SK-N-SH (cell line): Measurements from ENCODE around the gene NRIP3. TPM values are rescaled to one million over a fixed set of nuclear protein-coding genes. Genes with fewer than 3 reads are reported as not detected.

Experiments
- CTCF ChIA-PET: fragments of 300-600, 350-600 bp; formaldehyde crosslinking; extraction: SDS; loops from one replicate; lab custom pipeline; 2021; lab: Yijun Ruan, JAX
- POLR2A ChIA-PET: fragments of 350-600 bp; sonication (Branson Sonifier 250); formaldehyde crosslinking; extraction: SDS; loops from one replicate; lab custom pipeline; 2020; ENCODE audit warnings: antibody characterized with exemption, inconsistent platforms; lab: Yijun Ruan, JAX
- DNase-seq: peaks from one replicate; pipeline ENCODE4 v3.0.0; 2012
- H2AFZ ChIP-seq: fragments of 200-600 bp; sonication (generic); 2 replicates; pipeline ENCODE4 v1.8.1; 2016; ENCODE audit warnings: antibody characterized with exemption, mild to moderate bottlenecking, low read depth
- H3F3A ChIP-seq: fragments of 200-600 bp; sonication (generic); replicated peaks from 2 replicates; pipeline ENCODE3; 2016; ENCODE audit warnings: antibody characterized with exemption, mild to moderate bottlenecking; ENCODE audit not compliant: insufficient read depth
- H3K27ac ChIP-seq, 2 experiments: fragments of 200-500 bp in 1 of 2; fragments of 200-600 bp in 1 of 2; sonication (Bioruptor generic) in 1 of 2; sonication (generic), shearing (Covaris generic) in 1 of 2; 2 replicates each; pipeline versions ENCODE4 v1.5.1 to v1.6.1; 2014 to 2016; ENCODE audit warnings: low read depth in 2 of 2, inconsistent platforms in 1 of 2, low read length in 1 of 2, mild to moderate bottlenecking in 1 of 2, mixed read lengths in 1 of 2
- H3K27me3 ChIP-seq: fragments of 200-600 bp; sonication (generic), shearing (Covaris generic); 2 replicates; pipeline ENCODE4 v1.6.1; 2016; ENCODE audit warnings: mixed run types; ENCODE audit not compliant: insufficient read depth
- H3K36me3 ChIP-seq, 2 experiments: fragments of 200-500 bp in 1 of 2; fragments of 200-600 bp in 1 of 2; sonication (Bioruptor generic) in 1 of 2; sonication (generic) in 1 of 2; replicated peaks in 1 of 2; 2 replicates each; pipeline versions ENCODE3 to v1.5.1; 2014 to 2016; ENCODE audit warnings: low read length in 1 of 2, mild to moderate bottlenecking in 1 of 2; ENCODE audit not compliant: insufficient read depth in 2 of 2, control insufficient read depth in 1 of 2
- H3K4me1 ChIP-seq, 2 experiments: fragments of 200-500 bp in 1 of 2; fragments of 200-600 bp in 1 of 2; sonication (Bioruptor generic) in 1 of 2; sonication (generic), shearing (Covaris generic) in 1 of 2; 2 replicates each; pipeline versions ENCODE4 v1.5.1 to v1.6.1; 2014 to 2016; ENCODE audit warnings: low read depth in 1 of 2, low read length in 1 of 2, mixed run types in 1 of 2; ENCODE audit not compliant: insufficient read depth in 2 of 2, control insufficient read depth in 1 of 2
- H3K4me2 ChIP-seq: fragments of 200-600 bp; sonication (generic), shearing (Covaris generic); 2 replicates; pipeline ENCODE4 v1.6.1; 2017; ENCODE audit warnings: mixed run types
- H3K4me3 ChIP-seq, 2 experiments: fragments of 200-500 bp in 1 of 2; fragments of 200-600 bp in 1 of 2; sonication (Bioruptor generic) in 1 of 2; sonication (generic), shearing (Covaris generic) in 1 of 2; 2 replicates each; pipeline versions ENCODE4 v1.5.1 to v1.8.1; 2014 to 2016; ENCODE audit warnings: low read depth in 2 of 2, inconsistent platforms in 1 of 2, low read length in 1 of 2, mild to moderate bottlenecking in 1 of 2, mixed read lengths in 1 of 2, moderate library complexity in 1 of 2
- H3K79me2 ChIP-seq: fragments of 200-600 bp; sonication (generic); 2 replicates; pipeline ENCODE4 v1.8.1; 2017; ENCODE audit warnings: mild to moderate bottlenecking; ENCODE audit not compliant: insufficient read depth
- H3K9ac ChIP-seq: fragments of 200-600 bp; sonication (generic); 2 replicates; pipeline ENCODE4 v1.6.1; 2017; ENCODE audit warnings: mixed run types
- H3K9me2 ChIP-seq: fragments of 200-600 bp; sonication (generic); 2 replicates; pipeline ENCODE4 v1.6.1; 2017; ENCODE audit warnings: mixed run types
- H3K9me3 ChIP-seq: fragments of 200-600 bp; sonication (generic); 2 replicates; pipeline ENCODE4 v1.6.1; 2017; ENCODE audit warnings: mixed run types, mild to moderate bottlenecking, moderate library complexity
- H4K20me1 ChIP-seq: fragments of 200-600 bp; sonication (generic); 2 replicates; pipeline ENCODE4 v1.6.1; 2017; ENCODE audit warnings: mild to moderate bottlenecking, mixed run types; ENCODE audit not compliant: insufficient read depth
- CHD2 ChIP-seq: fragments of 150-350 bp; IDR thresholded peaks from 2 replicates; pipeline ENCODE4 v1.6.1; 2018; ENCODE audit warnings: low read length; ENCODE audit not compliant: partially characterized antibody
- CTCF ChIP-seq: fragments of 200-600 bp; sonication (generic); IDR thresholded peaks from 2 replicates; pipeline ENCODE4 v1.6.1; 2017; ENCODE audit warnings: antibody characterized with exemption, mild to moderate bottlenecking, moderate library complexity
- EP300 ChIP-seq, 2 experiments: IDR thresholded peaks; 2 replicates each; pipeline versions ENCODE4 v1.4.0 to v1.6.1; 2012; ENCODE audit warnings: borderline replicate concordance in 1 of 2, low read depth in 1 of 2, low read length in 1 of 2
- EZH2phosphoT487 ChIP-seq: fragments of 200-600 bp; sonication (generic); IDR thresholded peaks from 2 replicates; pipeline ENCODE4 v1.6.1; 2017; ENCODE audit warnings: low read depth, mixed run types, mild to moderate bottlenecking, antibody characterized with exemption, moderate library complexity, borderline replicate concordance
- FOSL2 ChIP-seq: IDR thresholded peaks from 2 replicates; pipeline ENCODE4 v1.4.0; 2012; ENCODE audit warnings: low read depth, mild to moderate bottlenecking, moderate library complexity, borderline replicate concordance
- IRF3 ChIP-seq: fragments of 150-350 bp; IDR thresholded peaks from 2 replicates; pipeline ENCODE4 v1.6.1; 2016; ENCODE audit warnings: mild to moderate bottlenecking, low read depth, low read length
- MAX ChIP-seq: IDR thresholded peaks from 2 replicates; pipeline ENCODE4 v1.4.0; 2012; ENCODE audit warnings: low read depth
- MXI1 ChIP-seq: IDR thresholded peaks from 2 replicates; pipeline ENCODE4 v1.6.1; 2012; ENCODE audit warnings: mild to moderate bottlenecking, low read depth, low read length, improper control_type of control experiment
- PBX3 ChIP-seq: IDR thresholded peaks from 2 replicates; pipeline ENCODE4; 2012
- POLR2AphosphoS5 ChIP-seq: IDR thresholded peaks from 2 replicates; pipeline ENCODE4 v1.6.1; 2012; ENCODE audit warnings: low read depth, low read length
- RAD21 ChIP-seq: IDR thresholded peaks from 2 replicates; pipeline ENCODE4 v1.6.1; 2012; ENCODE audit warnings: mild to moderate bottlenecking, low read length
- REST ChIP-seq: IDR thresholded peaks from 2 replicates; pipeline ENCODE4 v1.6.1; 2012; ENCODE audit warnings: mild to moderate bottlenecking, low read depth, low read length, moderate library complexity
- RFX5 ChIP-seq: IDR thresholded peaks from 2 replicates; pipeline ENCODE4 v1.6.1; 2012; ENCODE audit warnings: mild to moderate bottlenecking, improper control_type of control experiment, low read length
- RXRA ChIP-seq: IDR thresholded peaks from 2 replicates; pipeline ENCODE4 v1.4.0; 2012; ENCODE audit warnings: low read depth, mild to moderate bottlenecking, borderline replicate concordance
- TAF1 ChIP-seq: IDR thresholded peaks from 2 replicates; pipeline ENCODE4 v1.6.1; 2012; ENCODE audit warnings: low read depth, mild to moderate bottlenecking, low read length, moderate library complexity, borderline replicate concordance
- TCF12 ChIP-seq: IDR thresholded peaks from 2 replicates; pipeline ENCODE4 v1.4.0; 2012
- TEAD4 ChIP-seq: IDR thresholded peaks from 2 replicates; pipeline ENCODE4 v1.4.0; 2012; ENCODE audit warnings: mild to moderate bottlenecking, borderline replicate concordance; ENCODE audit not compliant: insufficient read depth
- USF1 ChIP-seq: IDR thresholded peaks from 2 replicates; pipeline ENCODE4 v1.4.0; 2012; ENCODE audit warnings: low read depth, borderline replicate concordance
- YY1 ChIP-seq: IDR thresholded peaks from 2 replicates; pipeline ENCODE4 v1.4.0; 2012; ENCODE audit warnings: low read depth, mild to moderate bottlenecking
- WGBS: methylation state at CpG from one replicate; pipeline ENCODE4 v1.1.6; 2017; ENCODE audit warnings: low lambda C conversion rate; 5-methylcytosine and 5-hydroxymethylcytosine counted together
- polyA plus RNA-seq, 3 experiments: library from polyadenylated mRNA; depleted of rRNA; stranded (reverse); fragments of >200 nt; gene quantifications; 2 replicates each; pipeline ENCODE4 v1.2.3, GENCODE V29; 2012

The NRIP3 gene
- polyA plus RNA-seq, 1 of the 3 experiments (the other 2 are of a cell fraction), result 2.1 TPM

GRCh38 chr11:9047964-9048523 lies 44.2 kb upstream of the NRIP3 start:
- ChIA-PET CTCF (interaction anchor here (0.6 to 2.3 kb wide), 6 partner anchors 13 to 90 kb away, joined by 3 to 7 read pairs (median 5); no protein-coding TSS in a partner anchor), POLR2A (no interaction called here)
- DNase-seq, result no peak
- Histone ChIP-seq H3K79me2 (no peaks in the 10 kb centered on the region), H3K27me3 (no peaks in the 10 kb centered on the region), H4K20me1 (no peaks in the 10 kb centered on the region), H3K4me1 (no peaks in the 10 kb centered on the region; a peak in 1 of 4 replicates), H3K4me3 (no peak overlapping the region), H3K4me2 (no peak overlapping the region), H2AFZ (no peak overlapping the region), H3K9ac (no peak overlapping the region), H3F3A (no peaks in the 10 kb centered on the region), H3K9me2 (no peaks in the 10 kb centered on the region), H3K36me3 (no peaks in the 10 kb centered on the region), H3K27ac (peak overlapping the region in 1 of 2 experiments; percentile 31; a peak in 1 of 4 replicates), H3K9me3 (no peaks in the 10 kb centered on the region)
- WGBS, result 61% methylated on average over 9 of the region's 9 CpGs
- TF ChIP-seq EP300 (IDR thresholded peaks at IDR 0.05; ENCODE audit: borderline replicate concordance in 1 of 2, low read depth in 1 of 2, low read length in 1 of 2) (no peak), REST (no peak), CHD2 (no peak), CTCF (no peak), RFX5 (no peak), USF1 (no peak), IRF3 (no peak), YY1 (no peak), TEAD4 (no peak), MXI1 (no peak), TAF1 (no peak), POLR2AphosphoS5 (no peak), MAX (no peak), EZH2phosphoT487 (no peak), RXRA (no peak), RAD21 (no peak), TCF12 (no peak), PBX3 (no peak), FOSL2 (no peak)
